ENCODE results near the gene DNAI1. TPM values are rescaled to one million over a fixed set of nuclear protein-coding genes. Genes with fewer than 3 reads are reported as not detected.
"Not testable (repeated sequence)": the region's sequence is repeated elsewhere in the genome, so short reads cannot be mapped to it uniquely, and the experiment has no call there.

Gene DNAI1
- total and polyA plus RNA-seq, 3 experiments from 2014 or later: not detected

DNA sequence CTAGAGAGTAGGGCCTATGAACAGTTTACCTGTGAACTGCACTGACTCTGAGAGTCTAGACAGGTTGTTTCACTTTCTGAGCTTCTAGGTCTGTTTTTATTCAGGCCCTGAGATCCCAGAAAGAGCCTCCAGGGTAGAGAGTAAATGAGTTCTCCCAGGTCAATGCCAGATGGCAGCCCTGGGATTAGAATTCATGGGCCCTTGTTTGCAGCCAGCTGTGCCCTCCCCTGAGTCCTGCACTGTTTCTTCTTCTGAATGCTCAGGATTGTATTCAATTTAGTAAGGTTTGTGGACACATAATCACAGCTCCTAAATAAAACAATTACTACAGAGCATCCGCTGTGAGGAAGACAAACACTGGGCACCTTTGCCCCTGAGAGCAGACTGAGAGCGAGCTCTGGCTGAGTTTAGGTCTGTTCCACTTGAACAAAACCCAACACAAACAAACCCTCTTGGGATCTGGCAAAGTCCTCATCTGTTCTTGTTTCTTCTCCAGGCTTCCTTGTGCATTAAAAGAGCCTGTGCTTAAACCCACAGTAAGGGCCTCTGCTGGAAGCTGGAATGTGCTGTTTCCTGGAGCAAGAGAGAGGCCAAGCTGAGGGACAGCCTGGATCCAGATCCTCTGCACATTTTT is 30.2 kb upstream of the DNAI1 start:
- POLR2A ChIA-PET: no interaction called here
- no peak overlapping the region for H3K4me3 Mint-ChIP-seq
- no peaks in the 10 kb centered on the region for H3K9me3 Mint-ChIP-seq
- Histone ChIP-seq H3K4me3 (ENCODE audit: low read length) (no peak overlapping the region), H3K27ac (ENCODE audit: low read depth, low read length) (no peak overlapping the region), H3K36me3 (ENCODE audit: insufficient read depth, low read length) (no peaks in the 10 kb centered on the region), H3K27me3 (ENCODE audit: insufficient read depth, low read length, poor library complexity, severe bottlenecking) (no peaks in the 10 kb centered on the region), H3K4me1 (ENCODE audit: insufficient read depth, low read length) (no peaks in the 10 kb centered on the region), H3K9me3 (ENCODE audit: low read length) (no peaks in the 10 kb centered on the region)
- no peak for DNase-seq
- H3K27ac Mint-ChIP-seq: no peak overlapping the region
- H3K4me1 Mint-ChIP-seq: no peaks in the 10 kb centered on the region
- H3K27me3 Mint-ChIP-seq: no peaks in the 10 kb centered on the region
- CTCF ChIA-PET: interaction anchor here (1.3 kb wide), 1 partner anchor 9 kb away, joined by 4 read pairs; no protein-coding TSS in a partner anchor
- H3K36me3 Mint-ChIP-seq: peaks cover 0 to 4% (median 0%) of the 10 kb centered on the region in 3 donors

DNA sequence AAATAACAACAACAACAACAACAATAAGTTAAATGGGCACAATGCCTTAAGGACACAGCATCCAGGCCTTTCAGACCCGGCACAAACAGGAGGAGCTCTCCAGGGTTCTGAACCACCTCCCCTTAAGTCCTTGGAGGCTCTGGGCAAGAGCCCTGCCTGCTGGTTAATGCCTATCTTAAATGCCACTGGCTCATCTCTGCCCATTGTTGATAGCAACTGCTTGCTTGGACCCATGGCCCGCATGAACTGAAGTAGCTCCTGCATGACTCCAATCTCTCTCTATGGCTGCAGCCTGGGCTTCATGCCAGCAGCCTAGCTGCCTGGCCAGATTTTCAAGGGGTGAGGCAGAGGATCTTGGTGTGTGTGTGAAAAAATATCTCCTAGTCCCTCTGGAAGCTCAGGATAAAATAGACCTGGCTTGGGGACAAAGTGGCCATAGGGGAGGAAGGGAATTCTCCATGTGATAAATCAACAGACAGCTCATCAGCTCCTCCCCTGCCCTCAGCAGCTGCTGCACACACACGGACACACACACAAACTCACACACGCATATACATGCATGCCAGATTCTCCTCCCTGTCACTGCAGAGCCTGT is 27.7 kb upstream of the DNAI1 start:
- H3K27me3 ChIP-seq (ENCODE audit: insufficient read depth, low read length, poor library complexity, severe bottlenecking): no peaks in the 10 kb centered on the region
- H3K4me1 ChIP-seq (ENCODE audit: insufficient read depth, low read length): no peaks in the 10 kb centered on the region
- no peak overlapping the region for H3K27ac Mint-ChIP-seq
- H3K27ac ChIP-seq (ENCODE audit: low read depth, low read length): no peak overlapping the region
- H3K9me3 Mint-ChIP-seq: no peaks in the 10 kb centered on the region
- no peak for DNase-seq
- H3K36me3 ChIP-seq (ENCODE audit: insufficient read depth, low read length): no peaks in the 10 kb centered on the region
- no peaks in the 10 kb centered on the region for H3K4me1 Mint-ChIP-seq
- no peak overlapping the region for H3K4me3 Mint-ChIP-seq
- H3K27me3 Mint-ChIP-seq: no peaks in the 10 kb centered on the region
- ChIA-PET CTCF (interaction anchor here (1.0 to 1.9 kb wide), 2 partner anchors 10 to 161 kb away, joined by 3 to 7 read pairs; no protein-coding TSS in a partner anchor), POLR2A (interaction anchor here (0.7 kb wide), 1 partner anchor 182 kb away, joined by 3 read pairs; no protein-coding TSS in a partner anchor)
- peaks cover 0 to 4% (median 0%) of the 10 kb centered on the region in 3 donors for H3K36me3 Mint-ChIP-seq
- H3K9me3 ChIP-seq (ENCODE audit: low read length): no peaks in the 10 kb centered on the region
- no peak overlapping the region for H3K4me3 ChIP-seq (ENCODE audit: low read length)

DNA sequence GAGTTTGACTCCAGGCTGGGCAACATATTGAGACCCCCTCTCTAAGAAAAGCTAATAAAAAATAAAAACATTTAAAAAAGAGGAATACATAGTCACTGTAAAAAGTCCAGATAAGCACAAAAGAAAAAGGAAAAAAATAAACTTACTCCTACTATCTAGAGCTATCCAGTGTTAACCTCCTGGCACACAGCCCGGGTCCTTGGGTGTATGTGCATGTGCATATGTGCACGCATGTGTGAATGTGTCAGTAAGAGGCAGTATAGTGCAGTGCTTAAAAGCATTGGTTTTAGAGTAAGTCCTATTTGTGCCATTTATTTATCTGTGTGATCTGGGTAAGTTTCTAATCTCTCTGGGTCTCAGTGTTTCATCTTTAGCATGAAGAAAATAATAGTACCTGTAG is 26.9 kb upstream of the DNAI1 start:
- H3K9me3 ChIP-seq (ENCODE audit: low read length): no peaks in the 10 kb centered on the region
- H3K4me3 ChIP-seq (ENCODE audit: low read length): no peak overlapping the region
- no peak overlapping the region for H3K4me3 Mint-ChIP-seq
- POLR2A ChIA-PET: no interaction called here
- no peak overlapping the region for H3K27ac ChIP-seq (ENCODE audit: low read depth, low read length)
- CTCF ChIA-PET: interaction anchor here (1.9 kb wide), 1 partner anchor 160 kb away, joined by 7 read pairs; no protein-coding TSS in a partner anchor
- H3K27me3 Mint-ChIP-seq: no peaks in the 10 kb centered on the region
- H3K9me3 Mint-ChIP-seq: no peaks in the 10 kb centered on the region
- H3K4me1 Mint-ChIP-seq: no peaks in the 10 kb centered on the region
- DNase-seq: no peak
- H3K27ac Mint-ChIP-seq: peak overlapping the region in 1 of 8 donors; percentile 54
- H3K36me3 ChIP-seq (ENCODE audit: insufficient read depth, low read length): no peaks in the 10 kb centered on the region
- no peaks in the 10 kb centered on the region for H3K4me1 ChIP-seq (ENCODE audit: insufficient read depth, low read length)
- peaks cover 0 to 4% (median 0%) of the 10 kb centered on the region in 3 donors for H3K36me3 Mint-ChIP-seq
- H3K27me3 ChIP-seq (ENCODE audit: insufficient read depth, low read length, poor library complexity, severe bottlenecking): no peaks in the 10 kb centered on the region

DNA sequence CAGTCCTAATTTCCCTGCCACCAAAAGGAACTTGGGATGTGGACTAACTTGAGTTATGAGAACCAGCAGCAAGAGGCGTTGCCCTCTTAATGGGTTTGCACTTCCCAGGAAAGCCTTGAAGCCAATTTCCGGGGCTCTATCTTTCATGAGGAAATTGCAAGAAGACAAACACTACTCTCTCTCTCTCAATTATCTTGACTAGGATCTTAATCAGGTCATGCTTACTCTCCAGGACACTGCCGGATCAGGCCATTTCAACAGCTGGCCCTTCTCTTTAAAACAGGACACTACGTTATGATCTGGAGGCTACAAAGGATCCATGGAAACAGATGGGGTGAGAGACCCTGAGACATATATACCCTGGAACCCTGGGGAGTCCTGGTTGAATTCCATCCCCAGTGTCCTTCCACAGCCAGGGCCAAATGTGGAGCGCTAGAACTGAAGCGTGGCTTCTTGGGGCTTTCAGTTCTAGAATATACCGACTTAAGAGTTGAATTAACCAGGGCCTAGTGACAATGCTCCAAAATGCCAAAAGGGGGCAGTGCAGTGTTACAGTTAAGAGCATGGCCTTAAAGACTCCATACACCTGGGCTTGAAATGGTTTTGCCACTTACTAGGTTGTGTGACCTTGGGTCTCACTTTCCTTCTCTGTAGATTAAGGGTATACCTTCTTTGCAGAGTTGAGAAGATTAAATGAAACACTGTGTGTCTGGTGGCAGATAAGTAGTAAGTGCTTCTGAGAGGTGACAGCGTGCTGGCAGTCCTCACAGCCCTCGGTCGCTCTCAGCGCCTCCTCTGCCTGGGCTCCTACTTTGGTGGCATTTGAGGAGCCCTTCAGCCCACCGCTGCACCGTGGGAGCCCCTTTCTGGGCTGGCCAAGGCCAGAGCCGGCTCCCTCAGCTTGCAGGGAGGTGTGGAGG is 21.3 kb upstream of the DNAI1 start:
- Histone ChIP-seq H3K4me3 (ENCODE audit: low read length) (no peak overlapping the region), H3K36me3 (ENCODE audit: insufficient read depth, low read length) (no peaks in the 10 kb centered on the region), H3K4me1 (ENCODE audit: insufficient read depth, low read length) (peaks cover 8% of the 10 kb centered on the region), H3K27ac (ENCODE audit: low read depth, low read length) (no peak overlapping the region), H3K27me3 (ENCODE audit: insufficient read depth, low read length, poor library complexity, severe bottlenecking) (no peaks in the 10 kb centered on the region), H3K9me3 (ENCODE audit: low read length) (no peaks in the 10 kb centered on the region)
- H3K27ac Mint-ChIP-seq: no peak overlapping the region
- DNase-seq: peak; percentile 19 to 70 (median 56)
- H3K9me3 Mint-ChIP-seq: no peaks in the 10 kb centered on the region
- H3K36me3 Mint-ChIP-seq: peaks cover 0 to 7% (median 3%) of the 10 kb centered on the region in 3 donors
- H3K27me3 Mint-ChIP-seq: no peaks in the 10 kb centered on the region
- H3K4me3 Mint-ChIP-seq: no peak overlapping the region
- peaks cover 11 to 22% (median 11%) of the 10 kb centered on the region in 3 donors for H3K4me1 Mint-ChIP-seq
- ChIA-PET POLR2A (no interaction called here), CTCF (interaction anchor here (0.7 to 1.5 kb wide), 11 partner anchors 9 to 154 kb away, joined by 3 to 6 read pairs (median 4); no protein-coding TSS in a partner anchor)

DNA sequence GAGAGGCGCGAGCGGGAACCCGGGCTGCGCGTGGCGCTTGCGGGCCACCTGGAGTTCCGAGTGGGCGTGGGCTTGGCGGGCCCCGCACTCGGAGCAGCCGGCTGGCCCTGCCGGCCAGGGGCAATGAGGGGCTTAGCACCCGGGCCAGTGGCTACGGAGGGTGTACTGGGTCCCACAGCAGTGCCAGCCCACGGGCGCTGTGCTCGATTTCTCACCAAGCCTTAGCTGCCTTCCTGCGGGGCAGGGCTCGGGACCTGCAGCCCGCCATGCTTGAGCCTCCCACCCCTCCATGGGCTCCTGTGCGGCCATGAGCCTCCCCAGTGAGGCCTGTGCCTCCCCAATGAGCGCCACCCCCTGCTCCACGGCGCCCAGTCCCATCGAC is 20.7 kb upstream of the DNAI1 start:
- H3K4me1 ChIP-seq (ENCODE audit: insufficient read depth, low read length); H3K27me3 Mint-ChIP-seq; H3K4me3 ChIP-seq (ENCODE audit: low read length); H3K36me3 ChIP-seq (ENCODE audit: insufficient read depth, low read length); H3K9me3 ChIP-seq (ENCODE audit: low read length); DNase-seq; H3K27me3 ChIP-seq (ENCODE audit: insufficient read depth, low read length, poor library complexity, severe bottlenecking); H3K27ac ChIP-seq (ENCODE audit: low read depth, low read length); H3K9me3 Mint-ChIP-seq; H3K36me3 Mint-ChIP-seq; POLR2A ChIA-PET; H3K4me3 Mint-ChIP-seq; H3K27ac Mint-ChIP-seq: not testable (repeated sequence)
- peaks cover 11 to 22% (median 11%) of the 10 kb centered on the region in 3 donors for H3K4me1 Mint-ChIP-seq
- CTCF ChIA-PET: interaction anchor here (0.8 to 1.5 kb wide), 6 partner anchors 9 to 154 kb away, joined by 3 to 5 read pairs (median 4); no protein-coding TSS in a partner anchor

DNA sequence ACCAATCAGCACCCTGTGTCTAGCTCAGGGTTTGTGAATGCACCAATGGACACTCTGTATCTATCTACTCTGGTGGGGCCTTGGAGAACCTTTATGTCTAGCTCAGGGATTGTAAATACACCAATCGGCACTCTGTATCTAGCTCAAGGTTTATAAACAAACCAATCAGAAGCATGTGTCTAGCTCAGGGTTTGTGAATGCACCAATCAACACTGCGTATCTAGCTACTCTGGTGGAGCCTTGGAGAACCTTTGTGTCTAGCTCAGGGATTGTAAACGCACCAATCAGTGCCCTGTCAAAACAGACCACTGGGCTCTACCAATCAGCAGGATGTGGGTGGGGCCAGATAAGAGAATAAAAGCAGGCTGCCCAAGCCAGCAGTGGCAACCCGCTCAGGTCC is 20.1 kb upstream of the DNAI1 start:
- H3K9me3 Mint-ChIP-seq; H3K27me3 ChIP-seq (ENCODE audit: insufficient read depth, low read length, poor library complexity, severe bottlenecking); POLR2A ChIA-PET; H3K36me3 Mint-ChIP-seq; H3K4me3 Mint-ChIP-seq; H3K27ac Mint-ChIP-seq; H3K4me1 ChIP-seq (ENCODE audit: insufficient read depth, low read length); H3K27me3 Mint-ChIP-seq; H3K36me3 ChIP-seq (ENCODE audit: insufficient read depth, low read length); H3K4me3 ChIP-seq (ENCODE audit: low read length); DNase-seq; H3K27ac ChIP-seq (ENCODE audit: low read depth, low read length); H3K9me3 ChIP-seq (ENCODE audit: low read length): not testable (repeated sequence)
- CTCF ChIA-PET: interaction anchor here (0.8 to 1.5 kb wide), 6 partner anchors 8 to 154 kb away, joined by 3 to 5 read pairs (median 3); no protein-coding TSS in a partner anchor
- peaks cover 11 to 22% (median 11%) of the 10 kb centered on the region in 3 donors for H3K4me1 Mint-ChIP-seq

DNA sequence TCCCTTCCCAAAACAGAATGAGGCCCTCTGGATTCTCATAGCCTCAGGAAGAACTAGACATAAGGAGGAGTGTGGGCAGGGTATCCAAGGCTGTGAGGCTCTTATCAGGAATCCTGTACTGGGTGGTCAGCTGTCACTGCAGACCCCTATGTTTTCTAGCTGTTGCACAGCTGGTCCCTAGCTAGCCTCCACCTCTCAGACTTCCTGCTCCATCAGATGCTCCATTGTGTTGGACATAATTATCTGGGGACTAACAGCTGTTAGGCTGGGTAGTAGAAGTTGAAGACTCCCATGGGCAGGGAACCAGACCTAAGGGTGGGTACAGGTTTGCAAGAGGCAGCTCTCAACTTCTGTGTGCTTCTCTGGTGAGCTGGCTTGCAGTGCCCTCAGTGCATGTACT is 18.6 kb upstream of the DNAI1 start:
- no peak overlapping the region for H3K4me3 ChIP-seq (ENCODE audit: low read length)
- Mint-ChIP-seq H3K27me3 (no peaks in the 10 kb centered on the region), H3K27ac (peak overlapping the region in 2 of 8 donors; percentile 23 to 36), H3K4me3 (no peak overlapping the region), H3K36me3 (peaks cover 0 to 7% (median 5%) of the 10 kb centered on the region in 3 donors), H3K9me3 (no peaks in the 10 kb centered on the region), H3K4me1 (peaks cover 11 to 22% (median 11%) of the 10 kb centered on the region in 3 donors)
- peaks cover 8% of the 10 kb centered on the region for H3K4me1 ChIP-seq (ENCODE audit: insufficient read depth, low read length)
- POLR2A ChIA-PET: no interaction called here
- H3K36me3 ChIP-seq (ENCODE audit: insufficient read depth, low read length): no peaks in the 10 kb centered on the region
- no peak overlapping the region for H3K27ac ChIP-seq (ENCODE audit: low read depth, low read length)
- CTCF ChIA-PET: interaction anchor here (0.9 to 1.5 kb wide), 5 partner anchors 9 to 164 kb away, joined by 3 to 4 read pairs (median 4); no protein-coding TSS in a partner anchor
- H3K9me3 ChIP-seq (ENCODE audit: low read length): no peaks in the 10 kb centered on the region
- H3K27me3 ChIP-seq (ENCODE audit: insufficient read depth, low read length, poor library complexity, severe bottlenecking): no peaks in the 10 kb centered on the region
- DNase-seq: no peak

All from CD8-positive, alpha-beta memory T cell (primary cell).